Measurements from ENCODE around the gene MEPCE.

MEPCE gene

GRCh38 chr7:100465299-100465698, 35.7 kb downstream of the MEPCE start:
- no peak for DNase-seq

GRCh38 chr7:100465702-100466311, 36.2 kb downstream of the MEPCE start:
- peak; percentile 86 for DNase-seq

- no peak for DNase-seq
These were observed 37.3 kb downstream of the MEPCE start for GRCh38 chr7:100466653-100467605.

- DNase-seq = peak; percentile 15
These were observed 38.2 kb downstream of the MEPCE start for GRCh38 chr7:100467638-100468373.

GRCh38 chr7:100469227-100470044, 39.8 kb downstream of the MEPCE start:
- DNase-seq = peak; percentile 66

- no peak for DNase-seq
These were observed 41.4 kb downstream of the MEPCE start for GRCh38 chr7:100471021-100471420.

GRCh38 chr7:100472121-100472851, 42.7 kb downstream of the MEPCE start:
- DNase-seq = no peak

GRCh38 chr7:100472854-100473499, 43.3 kb downstream of the MEPCE start:
- DNase-seq = no peak

GRCh38 chr7:100475549-100475948, 45.9 kb downstream of the MEPCE start:
- no peak for DNase-seq

GRCh38 chr7:100476101-100476780, 46.6 kb downstream of the MEPCE start:
- no peak for DNase-seq

- no peak for DNase-seq
These were observed 47.6 kb downstream of the MEPCE start for GRCh38 chr7:100476903-100477870.

- no peak for DNase-seq
These were observed 48.2 kb downstream of the MEPCE start for GRCh38 chr7:100477871-100478267.

GRCh38 chr7:100478958-100479660, 49.5 kb downstream of the MEPCE start, which contains the start of gene TSC22D4:
TSS of gene TSC22D4 (minus strand) at chr7:100479214. CDS start at chr7:100478038, 1,176 bp downstream.
- DNase-seq = peak; percentile 80

GRCh38 chr7:100481466-100481865, 51.8 kb downstream of the MEPCE start:
- DNase-seq = no peak

- DNase-seq = no peak
These were observed 53.1 kb downstream of the MEPCE start for GRCh38 chr7:100482728-100483089.

- DNase-seq = peak; percentile 66
These were observed 53.6 kb downstream of the MEPCE start for GRCh38 chr7:100483090-100483721.
